SK-N-SH (cell line): ENCODE data around the gene CA5B.

ENCODE experiments used
- CTCF ChIP-seq: fragments of 200-600 bp; sonication (generic); IDR thresholded peaks from 2 replicates; pipeline ENCODE4 v1.6.1; 2017; ENCODE audit warnings: antibody characterized with exemption, mild to moderate bottlenecking, moderate library complexity
- FOXM1 ChIP-seq: IDR thresholded peaks from 2 replicates; pipeline ENCODE4 v1.4.0; 2012; ENCODE audit warnings: low read depth, mild to moderate bottlenecking
- MAX ChIP-seq: IDR thresholded peaks from 2 replicates; pipeline ENCODE4 v1.4.0; 2012; ENCODE audit warnings: low read depth
- MXI1 ChIP-seq: IDR thresholded peaks from 2 replicates; pipeline ENCODE4 v1.6.1; 2012; ENCODE audit warnings: mild to moderate bottlenecking, low read depth, low read length, improper control_type of control experiment
- NFIC ChIP-seq: IDR thresholded peaks from 2 replicates; pipeline ENCODE4 v1.4.0; 2012; ENCODE audit warnings: borderline replicate concordance
- POLR2AphosphoS5 ChIP-seq: IDR thresholded peaks from 2 replicates; pipeline ENCODE4 v1.6.1; 2012; ENCODE audit warnings: low read depth, low read length
- SIN3A ChIP-seq: IDR thresholded peaks from 2 replicates; pipeline ENCODE4 v1.6.1; 2012; ENCODE audit warnings: low read depth, mild to moderate bottlenecking, low read length, moderate library complexity, borderline replicate concordance
- USF1 ChIP-seq: IDR thresholded peaks from 2 replicates; pipeline ENCODE4 v1.4.0; 2012; ENCODE audit warnings: low read depth, borderline replicate concordance

- no peak for TF ChIP-seq FOXM1
- no peak for TF ChIP-seq CTCF
- TF ChIP-seq SIN3A: no peak
- no peak for TF ChIP-seq USF1
- TF ChIP-seq MXI1: no peak
- no peak for TF ChIP-seq NFIC
- TF ChIP-seq POLR2AphosphoS5: no peak
- TF ChIP-seq MAX: no peak
These were observed 20.1 kb downstream of the CA5B start for GRCh38 chrX:15758140-15758539.
